GM18517 (cell line): Measurements from ENCODE around the gene SLC30A4.

Source experiments
- ATAC-seq: cut with Tn5 transposase; IDR thresholded peaks from one replicate; pipeline ENCODE4 v1.9.1; 2021; ENCODE audit warnings: mild to moderate bottlenecking, moderate library complexity; ENCODE audit not compliant: unreplicated experiment

Gene SLC30A4

GRCh38 chr15:45454814-45455213, 67.7 kb downstream of the SLC30A4 start:
- peak; percentile 40 for ATAC-seq

- ATAC-seq = no peak
These were observed 71.3 kb downstream of the SLC30A4 start for GRCh38 chr15:45451265-45451664.

DNA sequence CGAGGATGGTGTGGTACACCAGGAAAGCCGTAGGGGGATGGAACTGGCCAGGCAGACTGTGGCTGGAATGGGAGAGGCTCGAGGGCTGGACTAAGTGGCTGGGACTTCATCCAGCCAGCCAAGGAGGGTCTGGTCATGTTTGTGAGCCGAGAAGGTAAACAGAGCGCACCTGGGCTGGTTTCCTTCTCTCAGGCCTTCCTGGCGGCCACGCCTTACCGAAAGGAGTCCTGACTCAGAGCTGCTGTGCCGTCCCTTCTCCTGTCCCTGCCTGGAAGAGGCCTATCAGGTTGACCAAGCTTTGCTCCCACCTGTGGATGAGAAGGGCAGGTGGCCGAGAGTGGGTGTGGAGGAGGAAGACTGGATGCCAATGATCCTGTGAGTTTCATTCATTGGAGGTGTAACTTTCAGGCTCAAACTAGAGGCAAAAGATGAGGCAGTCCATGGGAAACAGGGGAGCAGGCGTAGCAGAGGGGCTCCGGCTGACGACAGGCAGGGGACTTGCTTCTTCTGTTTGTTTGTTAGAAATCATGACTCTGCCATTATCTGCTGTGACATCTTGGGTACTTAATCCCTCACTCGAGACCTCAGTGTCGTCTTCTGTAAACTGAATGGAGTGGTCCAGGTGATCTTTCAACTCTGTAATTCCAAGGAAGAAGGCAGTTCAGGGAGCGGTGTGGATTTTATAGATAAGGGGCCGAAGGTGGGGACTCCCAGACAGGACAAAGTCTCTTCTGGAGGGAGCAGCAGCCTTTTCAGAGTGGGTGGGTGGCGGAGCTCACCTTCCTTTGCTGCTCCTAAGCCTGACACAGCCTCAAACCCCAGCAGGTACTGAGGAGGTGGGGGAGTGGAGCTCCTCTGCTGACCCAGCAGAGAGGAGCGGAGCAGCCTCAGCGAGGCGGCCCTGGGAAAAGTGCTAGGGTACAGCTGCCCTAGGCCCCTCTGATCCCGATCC, 72.4 kb downstream of the SLC30A4 start:
- no peak for ATAC-seq

DNA sequence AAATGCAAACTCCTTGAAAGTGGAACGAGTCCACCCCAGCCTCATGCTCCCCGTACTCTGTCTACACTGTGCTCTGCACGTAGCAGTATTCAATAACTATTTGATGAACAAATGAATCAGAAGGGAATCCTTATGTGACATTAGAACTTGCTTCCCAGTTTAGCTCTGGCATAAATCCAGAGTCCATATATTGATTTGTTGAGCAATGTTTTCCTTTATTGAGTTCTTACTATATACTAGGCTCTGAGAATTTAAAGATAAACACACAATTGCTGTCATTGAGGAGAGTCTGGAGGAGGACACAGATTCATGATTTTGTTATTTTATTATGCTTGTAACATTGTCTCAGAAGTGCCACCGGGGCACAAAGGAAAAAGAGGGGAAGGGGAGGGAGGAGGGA, 73.2 kb downstream of the SLC30A4 start:
- no peak for ATAC-seq

- no peak for ATAC-seq
These were observed 74.3 kb downstream of the SLC30A4 start for GRCh38 chr15:45448066-45448915.

- no peak for ATAC-seq
These were observed 78.9 kb downstream of the SLC30A4 start for GRCh38 chr15:45443645-45444044.

DNA sequence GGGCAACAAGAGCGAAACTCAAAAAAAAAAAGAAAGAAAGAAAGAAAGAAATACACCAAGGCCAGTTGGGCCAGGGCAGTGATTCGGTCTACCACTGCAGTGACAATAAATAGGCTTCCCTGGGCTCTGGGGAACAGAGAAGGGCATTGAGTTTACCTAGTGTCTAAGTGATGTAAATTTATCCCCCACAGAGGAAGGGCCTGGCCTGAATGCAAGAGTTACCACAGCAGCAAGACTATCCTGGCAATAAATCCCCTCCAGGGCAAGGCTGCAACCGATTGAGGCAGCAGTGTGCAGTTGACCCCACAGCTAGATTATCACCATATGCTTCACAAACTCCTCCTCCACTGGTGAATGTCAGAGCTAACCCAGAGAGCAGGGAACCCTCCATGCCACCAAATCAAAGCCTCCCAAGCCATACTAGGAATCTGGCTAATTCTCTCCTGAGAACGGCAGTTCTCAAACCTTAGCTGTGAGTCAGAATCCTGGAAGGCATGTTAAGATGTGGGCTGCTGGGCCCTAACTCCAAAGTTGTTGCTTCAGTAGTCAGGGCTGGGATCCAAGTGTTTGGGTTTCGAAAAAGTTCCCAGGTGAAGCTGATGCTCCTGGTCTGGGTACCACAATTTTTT, 79.9 kb downstream of the SLC30A4 start:
- no peak for ATAC-seq

GRCh38 chr15:45441686-45442085, 80.9 kb downstream of the SLC30A4 start:
- ATAC-seq = no peak

- no peak for ATAC-seq
These were observed 81.5 kb downstream of the SLC30A4 start for GRCh38 chr15:45441036-45441435.

- ATAC-seq = no peak
These were observed 82.9 kb downstream of the SLC30A4 start for GRCh38 chr15:45439521-45440260.

DNA sequence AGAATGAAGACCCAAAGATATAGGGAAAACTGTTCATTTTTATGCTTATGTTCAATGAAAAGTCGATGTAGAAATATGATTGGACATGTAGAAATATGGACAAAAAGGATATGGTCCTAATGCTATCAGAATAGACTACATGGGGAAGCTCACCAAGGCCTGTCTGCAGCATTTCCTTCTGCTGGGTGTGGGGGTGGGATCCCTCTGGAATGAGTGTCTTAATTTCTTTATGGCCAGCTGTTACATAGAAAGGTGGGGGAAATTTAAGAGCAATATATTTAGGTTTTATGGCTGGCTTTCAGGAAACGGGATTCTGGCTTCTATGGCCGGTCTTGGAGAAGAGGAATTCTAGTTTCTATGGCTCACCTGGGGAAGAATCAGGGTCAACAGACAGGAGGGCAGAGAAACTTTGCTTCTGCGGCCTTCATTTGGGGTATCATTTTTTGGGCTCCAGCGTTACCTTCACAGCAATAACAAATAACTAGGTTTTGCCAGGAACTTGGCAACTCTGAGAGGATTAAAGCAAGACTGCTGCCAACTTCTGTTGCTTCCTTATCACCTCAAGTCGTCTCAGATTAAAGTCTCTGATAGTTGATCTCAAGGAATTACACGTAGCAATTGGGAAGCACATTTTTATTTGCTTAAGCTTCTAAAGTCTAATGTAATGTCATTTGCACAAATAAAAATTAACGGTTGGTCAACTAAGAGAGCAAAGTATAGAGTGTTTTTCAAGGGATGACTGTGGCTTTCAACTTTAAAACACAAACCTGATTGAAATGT, 87.2 kb downstream of the SLC30A4 start:
- no peak for ATAC-seq

GRCh38 chr15:45434078-45434567, 88.4 kb downstream of the SLC30A4 start:
- no peak for ATAC-seq

DNA sequence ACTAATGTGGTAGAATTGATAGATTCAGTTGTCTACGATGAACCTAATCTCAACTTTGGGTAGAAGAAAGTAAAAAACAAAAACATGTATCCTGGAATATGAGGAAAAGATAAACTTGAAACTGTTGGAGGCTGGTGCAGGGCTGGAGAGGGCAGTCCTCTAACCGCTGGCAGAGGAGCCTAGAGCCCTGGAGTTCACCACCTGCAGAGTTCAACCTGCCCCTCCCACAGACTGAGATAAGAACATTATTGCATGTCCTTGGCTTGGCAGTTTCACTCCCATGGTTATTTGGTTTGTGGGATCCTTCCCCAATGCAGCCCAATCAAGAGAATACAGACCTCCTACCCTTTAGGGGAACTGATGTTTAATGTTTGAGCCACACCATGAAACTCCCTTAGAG, 91.0 kb downstream of the SLC30A4 start:
- no peak for ATAC-seq

DNA sequence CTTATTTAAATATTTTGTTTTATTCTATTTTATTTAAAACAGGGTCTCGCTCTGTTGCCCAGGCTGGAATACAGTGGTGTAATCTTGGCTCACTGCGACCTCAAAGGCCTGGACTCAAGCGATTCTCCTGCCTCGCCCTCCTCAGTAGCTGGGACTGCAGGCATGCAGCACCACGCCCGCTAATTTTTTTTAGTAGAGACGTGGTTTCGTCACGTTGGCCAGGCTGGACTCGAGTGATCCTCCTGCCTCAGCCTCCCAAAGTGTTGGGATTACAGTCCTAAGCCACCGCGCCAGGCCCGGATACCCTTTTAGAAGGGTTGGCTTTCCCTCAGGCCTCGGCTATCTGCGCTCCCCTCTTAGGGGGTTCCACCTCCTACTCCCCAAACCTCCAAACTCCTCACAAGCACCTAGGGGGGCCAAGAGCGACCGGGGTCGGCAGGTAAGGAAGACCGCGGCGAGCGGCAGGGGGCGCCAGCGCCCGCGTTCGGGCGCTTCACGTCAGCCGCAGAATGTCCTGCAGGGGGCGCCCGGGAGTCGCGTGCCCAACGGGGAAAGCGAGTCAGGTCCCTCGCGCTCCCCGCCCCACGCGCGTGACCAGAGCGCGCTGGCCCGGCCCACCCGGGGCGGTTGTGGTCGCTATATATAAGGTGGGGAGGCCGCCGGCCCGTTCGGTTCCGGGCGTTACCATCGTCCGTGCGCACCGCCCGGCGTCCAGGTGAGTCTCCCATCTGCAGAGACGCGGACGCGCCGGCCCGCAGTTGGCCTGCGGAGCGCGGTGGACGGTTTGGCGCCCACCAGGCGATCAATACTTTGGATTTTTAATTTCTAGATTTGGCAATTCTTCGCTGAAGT, 92.4 kb downstream of the SLC30A4 start:
- peak; percentile 57 for ATAC-seq
